HEK293T (cell line): ENCODE data around the gene ADCYAP1.

ENCODE experiments used
- CTCF ChIA-PET: fragments of 350-600 bp; formaldehyde crosslinking; extraction: SDS; loops from one replicate; lab custom pipeline; 2021; ENCODE audit warnings: antibody characterized with exemption, inconsistent platforms; lab: Yijun Ruan, JAX
- POLR2A ChIA-PET: fragments of 350-600 bp; formaldehyde crosslinking; extraction: SDS; loops from one replicate; lab custom pipeline; 2020; ENCODE audit warnings: antibody characterized with exemption, inconsistent platforms; lab: Yijun Ruan, JAX
- DNase-seq: peaks from one replicate; pipeline ENCODE4 v3.0.0; 2012; ENCODE audit warnings: mixed read lengths; ENCODE audit errors: extremely low spot score
- ARNT ChIP-seq: fragments of 450-650 bp; IDR thresholded peaks from 2 replicates; pipeline ENCODE4 v1.6.1; 2017; ENCODE audit warnings: mild to moderate bottlenecking
- BHLHE40 ChIP-seq: fragments of 450-650 bp; IDR thresholded peaks from 2 replicates; pipeline ENCODE4 v1.6.1; 2016; ENCODE audit warnings: mild to moderate bottlenecking, moderate library complexity, borderline replicate concordance
- CTBP1 ChIP-seq: fragments of 450-650 bp; IDR thresholded peaks from 2 replicates; pipeline ENCODE4 v1.6.1; 2016; ENCODE audit warnings: borderline replicate concordance
- ELF4 ChIP-seq: fragments of 450-650 bp; IDR thresholded peaks from 2 replicates; pipeline ENCODE4 v1.6.1; 2017; ENCODE audit warnings: antibody characterized with exemption
- FOXA1 ChIP-seq: fragments of 450-650 bp; IDR thresholded peaks from 2 replicates; pipeline ENCODE4 v1.6.1; 2016; ENCODE audit warnings: mild to moderate bottlenecking
- FOXK2 ChIP-seq: fragments of 450-650 bp; IDR thresholded peaks from 2 replicates; pipeline ENCODE4 v1.6.1; 2016; ENCODE audit warnings: mild to moderate bottlenecking
- FOXM1 ChIP-seq: fragments of 450-650 bp; IDR thresholded peaks from 2 replicates; pipeline ENCODE4 v1.6.1; 2017; ENCODE audit warnings: mild to moderate bottlenecking, borderline replicate concordance
- HDGF ChIP-seq: fragments of 450-650 bp; IDR thresholded peaks from 2 replicates; pipeline ENCODE4 v1.6.1; 2017; ENCODE audit warnings: antibody characterized with exemption, borderline replicate concordance
- L3MBTL2 ChIP-seq: fragments of 450-650 bp; conservative IDR thresholded peaks from 2 replicates; pipeline ENCODE4 v1.6.1; 2016; ENCODE audit warnings: mild to moderate bottlenecking
- LEF1 ChIP-seq: fragments of 450-650 bp; IDR thresholded peaks from 2 replicates; pipeline ENCODE4 v1.6.1; 2017; ENCODE audit warnings: mild to moderate bottlenecking, borderline replicate concordance
- NFRKB ChIP-seq: fragments of 450-650 bp; IDR thresholded peaks from 2 replicates; pipeline ENCODE4 v1.6.1; 2016; ENCODE audit warnings: mild to moderate bottlenecking, moderate library complexity
- SP1 ChIP-seq: fragments of 450-650 bp; IDR thresholded peaks from 2 replicates; pipeline ENCODE4 v1.6.1; 2017
- SUZ12 ChIP-seq: fragments of 450-650 bp; IDR thresholded peaks from 2 replicates; pipeline ENCODE4 v1.6.1; 2016; ENCODE audit warnings: mild to moderate bottlenecking
- TARDBP ChIP-seq: fragments of 450-650 bp; IDR thresholded peaks from 2 replicates; pipeline ENCODE4 v1.6.1; 2016
- ZNF384 ChIP-seq: fragments of 450-650 bp; IDR thresholded peaks from 2 replicates; pipeline ENCODE4 v1.6.1; 2016
- TF ChIP-seq, protein P1 (sequence below): fragments of 450-650 bp; IDR thresholded peaks from 2 replicates; pipeline ENCODE4 v1.6.1; 2016

The ADCYAP1 gene

DNA sequence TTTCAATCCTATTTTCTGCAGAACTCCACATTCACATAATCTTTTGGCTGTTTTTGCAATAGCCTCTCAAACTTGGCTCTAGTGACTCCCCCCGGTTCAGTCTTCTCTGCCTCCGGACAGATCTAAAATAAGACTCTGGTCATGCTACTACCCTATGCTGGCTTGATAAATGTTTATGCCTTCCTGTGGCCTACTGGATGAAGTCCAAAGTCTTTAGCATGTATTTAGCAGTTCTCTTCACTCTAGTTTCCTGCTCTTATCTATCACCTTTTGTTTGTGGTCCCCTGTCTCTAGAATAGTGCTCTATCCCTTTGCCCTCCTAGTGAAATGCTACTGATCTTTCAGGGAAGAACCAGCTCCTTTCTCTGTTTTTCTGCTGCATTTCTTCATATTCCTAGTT, 14.4 kb downstream of the ADCYAP1 start:
- TF ChIP-seq FOXK2, result no peak
- no peak for TF ChIP-seq TARDBP
- ChIA-PET POLR2A (no interaction called here), CTCF (no interaction called here)
- no peak for DNase-seq

- DNase-seq, result no peak
- TF ChIP-seq BHLHE40 (no peak), SP1 (no peak), ELF4 (no peak), CTBP1 (no peak), ARNT (no peak), L3MBTL2 (no peak), FOXK2 (no peak), ZNF384 (no peak), LEF1 (no peak), NFRKB (no peak), TARDBP (no peak), SUZ12 (no peak), FOXM1 (no peak), FOXA1 (no peak), HDGF (no peak)
- TF ChIP-seq, protein P1, sequence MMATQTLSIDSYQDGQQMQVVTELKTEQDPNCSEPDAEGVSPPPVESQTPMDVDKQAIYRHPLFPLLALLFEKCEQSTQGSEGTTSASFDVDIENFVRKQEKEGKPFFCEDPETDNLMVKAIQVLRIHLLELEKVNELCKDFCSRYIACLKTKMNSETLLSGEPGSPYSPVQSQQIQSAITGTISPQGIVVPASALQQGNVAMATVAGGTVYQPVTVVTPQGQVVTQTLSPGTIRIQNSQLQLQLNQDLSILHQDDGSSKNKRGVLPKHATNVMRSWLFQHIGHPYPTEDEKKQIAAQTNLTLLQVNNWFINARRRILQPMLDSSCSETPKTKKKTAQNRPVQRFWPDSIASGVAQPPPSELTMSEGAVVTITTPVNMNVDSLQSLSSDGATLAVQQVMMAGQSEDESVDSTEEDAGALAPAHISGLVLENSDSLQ, result no peak
- ChIA-PET POLR2A (no interaction called here), CTCF (no interaction called here)
Observed at GRCh38 chr18:923144-923866, 18.6 kb downstream of the ADCYAP1 start.

GRCh38 chr18:924987-925386, 20.3 kb downstream of the ADCYAP1 start:
- no peak for DNase-seq
- POLR2A ChIA-PET, result no interaction called here
- CTCF ChIA-PET, result no interaction called here
- TF ChIP-seq, protein P1, result no peak
- no peak for TF ChIP-seq ARNT
- TF ChIP-seq BHLHE40, result no peak
- TF ChIP-seq FOXK2, result no peak
- no peak for TF ChIP-seq CTBP1

- TF ChIP-seq SUZ12 (no peak), FOXM1 (no peak), FOXK2 (no peak), L3MBTL2 (no peak), TARDBP (no peak), HDGF (no peak)
- no peak for DNase-seq
- POLR2A ChIA-PET, result no interaction called here
- CTCF ChIA-PET, result no interaction called here
Observed at GRCh38 chr18:926946-927345, 22.3 kb downstream of the ADCYAP1 start.

DNA sequence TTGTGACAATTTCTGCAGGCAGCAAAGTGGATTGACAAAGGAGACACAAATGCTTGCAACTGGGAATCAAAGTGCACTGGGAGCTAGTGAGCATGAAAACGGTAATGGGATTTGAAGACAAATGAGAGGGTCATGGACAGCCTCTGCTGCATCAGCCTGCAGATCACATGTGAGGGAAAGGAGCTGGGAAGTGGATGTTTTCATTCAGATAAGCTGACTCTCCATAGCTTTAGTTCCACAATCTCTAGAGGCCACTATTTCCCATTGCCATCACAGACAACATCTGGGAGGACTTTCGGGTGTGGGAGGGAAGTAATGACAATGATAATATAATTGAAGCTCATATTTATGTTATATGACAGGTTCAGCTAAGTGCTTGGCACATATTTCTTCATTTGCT, 28.4 kb downstream of the ADCYAP1 start:
- POLR2A ChIA-PET, result no interaction called here
- no peak for DNase-seq
- CTCF ChIA-PET, result no interaction called here

DNA sequence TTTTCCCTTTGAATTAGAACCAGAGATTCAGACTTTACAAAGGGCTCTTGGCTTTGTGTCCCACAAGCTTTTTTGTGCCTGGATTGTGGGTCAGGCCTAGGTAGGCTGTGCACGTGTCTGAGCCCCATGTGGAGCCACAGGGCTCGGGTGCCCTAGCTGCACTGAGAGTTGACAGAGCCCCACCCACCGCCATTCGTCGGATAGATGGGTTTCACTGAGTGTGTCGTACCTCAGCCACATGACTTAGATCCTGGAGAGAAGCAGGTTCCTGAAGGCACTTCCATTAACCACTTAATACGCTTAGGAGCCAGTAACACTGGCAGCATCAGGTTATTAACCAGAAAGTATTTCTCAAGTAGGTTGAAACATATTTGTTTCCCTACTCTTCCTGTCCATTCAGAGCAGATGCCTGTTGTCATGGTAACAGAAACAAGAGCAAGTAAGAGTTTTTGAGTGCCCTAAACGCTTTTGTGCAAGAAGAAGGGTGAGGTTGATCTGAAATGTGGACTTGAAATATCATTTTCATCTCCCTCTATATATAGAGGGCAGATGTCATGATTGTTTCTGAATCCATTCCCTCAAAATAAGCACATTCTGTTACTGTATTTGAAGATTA, 30.0 kb downstream of the ADCYAP1 start:
- POLR2A ChIA-PET, result no interaction called here
- CTCF ChIA-PET, result no interaction called here
- TF ChIP-seq FOXK2 (no peak), SUZ12 (no peak), NFRKB (no peak), TARDBP (no peak), ZNF384 (no peak), FOXM1 (no peak), HDGF (no peak), FOXA1 (no peak), SP1 (no peak), LEF1 (no peak), BHLHE40 (no peak), CTBP1 (no peak), L3MBTL2 (no peak)
- TF ChIP-seq, protein P1, result no peak
- no peak for DNase-seq

More for the DNA sequence above, 28.4 kb downstream of the ADCYAP1 start:
- no peak for TF ChIP-seq SUZ12
- TF ChIP-seq, protein P1, result no peak
- no peak for TF ChIP-seq FOXK2
- TF ChIP-seq ELF4, result no peak
- TF ChIP-seq L3MBTL2, result no peak
- no peak for TF ChIP-seq CTBP1
- no peak for TF ChIP-seq HDGF
- no peak for TF ChIP-seq BHLHE40
- TF ChIP-seq LEF1, result no peak
- TF ChIP-seq ARNT, result no peak
- no peak for TF ChIP-seq SP1
